Endothelial cell of umbilical vein (primary cell): ENCODE results near the gene NOSIP.

ENCODE experiments used
- EZH2 ChIP-seq: IDR thresholded peaks from 2 replicates; pipeline ENCODE4 v1.6.1; 2012; ENCODE audit warnings: borderline replicate concordance, low read depth, mild to moderate bottlenecking, moderate library complexity, low read length, inconsistent platforms; ENCODE audit not compliant: severe bottlenecking
- FOS ChIP-seq: IDR thresholded peaks from 2 replicates; pipeline ENCODE4 v1.6.1; 2011; ENCODE audit warnings: mild to moderate bottlenecking, low read length, moderate library complexity, borderline replicate concordance; ENCODE audit not compliant: insufficient read depth
- GATA2 ChIP-seq: IDR thresholded peaks from 2 replicates; pipeline ENCODE4 v1.7.0; 2011; ENCODE audit warnings: low read depth, mild to moderate bottlenecking, moderate library complexity, mixed read lengths, low read length; ENCODE audit not compliant: insufficient read length, insufficient read depth
- JUN ChIP-seq: IDR thresholded peaks from 2 replicates; pipeline ENCODE4 v1.6.1; 2011; ENCODE audit warnings: borderline replicate concordance, low read depth; ENCODE audit not compliant: insufficient read length, insufficient read depth
- MYC ChIP-seq: IDR thresholded peaks from one replicate; pipeline ENCODE4 v1.6.1; 2011; ENCODE audit warnings: mild to moderate bottlenecking, low read depth, low read length
- POLR2A ChIP-seq: IDR thresholded peaks from 2 replicates; pipeline ENCODE4 v1.6.1; 2012; ENCODE audit warnings: low read depth, mild to moderate bottlenecking, control low read depth, low read length
- POLR2AphosphoS5 ChIP-seq: IDR thresholded peaks from 2 replicates; pipeline ENCODE4 v1.6.1; 2012; ENCODE audit warnings: low read depth, mild to moderate bottlenecking, control low read depth, low read length, moderate library complexity; ENCODE audit not compliant: insufficient read depth
- TF ChIP-seq, protein P1 (sequence below), 2 donors: IDR thresholded peaks; 1 replicate in 1 of 2; 2 replicates in 1 of 2; pipeline ENCODE4 v1.5.1; 2011; ENCODE audit warnings: low read length in 2 of 2, mild to moderate bottlenecking in 2 of 2, moderate library complexity in 2 of 2, control low read depth in 1 of 2, inconsistent platforms in 1 of 2, low read depth in 1 of 2; ENCODE audit not compliant: insufficient read depth in 1 of 2; ENCODE audit errors: extremely low read depth in 1 of 2
- TF ChIP-seq, protein P2 (sequence below): IDR thresholded peaks from 2 replicates; pipeline ENCODE4 v1.6.1; 2011; ENCODE audit not compliant: insufficient read depth, insufficient read length

DNA sequence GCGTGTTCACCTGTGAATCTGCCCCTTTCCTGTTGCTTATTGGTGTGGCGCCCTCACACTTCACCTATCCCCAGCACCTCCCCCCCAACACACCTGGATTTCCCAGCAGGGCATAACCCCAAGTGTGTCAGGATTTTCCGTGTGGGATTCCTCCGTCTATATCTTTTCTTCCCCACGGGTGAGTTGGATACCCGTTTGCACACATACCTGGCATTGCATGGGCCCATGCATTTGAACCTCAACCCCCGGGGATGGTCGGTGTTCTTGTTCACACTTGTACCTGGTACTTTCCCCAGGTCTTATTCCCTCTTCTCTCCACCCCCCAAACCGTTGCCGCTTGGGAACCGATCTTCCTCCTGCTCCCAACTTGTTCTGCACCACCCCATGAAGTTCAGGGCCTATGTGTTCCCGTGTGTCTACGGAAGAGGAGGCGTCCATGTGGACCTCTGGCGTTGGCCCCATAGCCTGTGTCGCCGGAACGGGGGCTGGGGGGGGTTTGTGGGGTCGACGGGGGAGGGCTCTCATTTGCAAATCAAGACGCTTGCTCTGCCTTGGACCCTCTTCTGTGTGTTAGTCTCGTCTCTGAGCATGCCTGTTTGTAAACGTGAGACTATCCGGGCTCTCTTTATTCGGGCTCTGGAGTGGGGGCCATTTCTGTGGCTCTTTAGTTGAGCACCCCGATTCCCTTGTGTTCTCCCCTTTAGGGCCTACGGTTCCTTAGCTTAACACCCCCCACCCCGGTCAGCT, 12.3 kb upstream of the NOSIP start:
- TF ChIP-seq POLR2AphosphoS5 = no peak
- TF ChIP-seq MYC = no peak
- TF ChIP-seq, protein P1, sequence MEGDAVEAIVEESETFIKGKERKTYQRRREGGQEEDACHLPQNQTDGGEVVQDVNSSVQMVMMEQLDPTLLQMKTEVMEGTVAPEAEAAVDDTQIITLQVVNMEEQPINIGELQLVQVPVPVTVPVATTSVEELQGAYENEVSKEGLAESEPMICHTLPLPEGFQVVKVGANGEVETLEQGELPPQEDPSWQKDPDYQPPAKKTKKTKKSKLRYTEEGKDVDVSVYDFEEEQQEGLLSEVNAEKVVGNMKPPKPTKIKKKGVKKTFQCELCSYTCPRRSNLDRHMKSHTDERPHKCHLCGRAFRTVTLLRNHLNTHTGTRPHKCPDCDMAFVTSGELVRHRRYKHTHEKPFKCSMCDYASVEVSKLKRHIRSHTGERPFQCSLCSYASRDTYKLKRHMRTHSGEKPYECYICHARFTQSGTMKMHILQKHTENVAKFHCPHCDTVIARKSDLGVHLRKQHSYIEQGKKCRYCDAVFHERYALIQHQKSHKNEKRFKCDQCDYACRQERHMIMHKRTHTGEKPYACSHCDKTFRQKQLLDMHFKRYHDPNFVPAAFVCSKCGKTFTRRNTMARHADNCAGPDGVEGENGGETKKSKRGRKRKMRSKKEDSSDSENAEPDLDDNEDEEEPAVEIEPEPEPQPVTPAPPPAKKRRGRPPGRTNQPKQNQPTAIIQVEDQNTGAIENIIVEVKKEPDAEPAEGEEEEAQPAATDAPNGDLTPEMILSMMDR (IDR thresholded peaks at IDR 0.05; ENCODE audit: extremely low read depth in 1 of 2, insufficient read depth in 1 of 2, low read depth in 1 of 2, low read length in 2 of 2) = no peak
- no peak for TF ChIP-seq EZH2
- no peak for TF ChIP-seq POLR2A
- TF ChIP-seq, protein P2, sequence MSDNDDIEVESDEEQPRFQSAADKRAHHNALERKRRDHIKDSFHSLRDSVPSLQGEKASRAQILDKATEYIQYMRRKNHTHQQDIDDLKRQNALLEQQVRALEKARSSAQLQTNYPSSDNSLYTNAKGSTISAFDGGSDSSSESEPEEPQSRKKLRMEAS = no peak
- no peak for TF ChIP-seq FOS
- TF ChIP-seq JUN = no peak
- no peak for TF ChIP-seq GATA2
